Hypothalamus (tissue), 51 donors: ENCODE measurements around the gene ELMOD3.
"Not testable (repeated sequence)": the region's sequence is repeated elsewhere in the genome, so short reads cannot be mapped to it uniquely, and the experiment has no call there.

Experiments
- DNase-seq, 51 donors: peaks; one replicate each; lab custom pipeline; 2025; lab: John Stamatoyannopoulos, UW

ELMOD3 gene

DNA sequence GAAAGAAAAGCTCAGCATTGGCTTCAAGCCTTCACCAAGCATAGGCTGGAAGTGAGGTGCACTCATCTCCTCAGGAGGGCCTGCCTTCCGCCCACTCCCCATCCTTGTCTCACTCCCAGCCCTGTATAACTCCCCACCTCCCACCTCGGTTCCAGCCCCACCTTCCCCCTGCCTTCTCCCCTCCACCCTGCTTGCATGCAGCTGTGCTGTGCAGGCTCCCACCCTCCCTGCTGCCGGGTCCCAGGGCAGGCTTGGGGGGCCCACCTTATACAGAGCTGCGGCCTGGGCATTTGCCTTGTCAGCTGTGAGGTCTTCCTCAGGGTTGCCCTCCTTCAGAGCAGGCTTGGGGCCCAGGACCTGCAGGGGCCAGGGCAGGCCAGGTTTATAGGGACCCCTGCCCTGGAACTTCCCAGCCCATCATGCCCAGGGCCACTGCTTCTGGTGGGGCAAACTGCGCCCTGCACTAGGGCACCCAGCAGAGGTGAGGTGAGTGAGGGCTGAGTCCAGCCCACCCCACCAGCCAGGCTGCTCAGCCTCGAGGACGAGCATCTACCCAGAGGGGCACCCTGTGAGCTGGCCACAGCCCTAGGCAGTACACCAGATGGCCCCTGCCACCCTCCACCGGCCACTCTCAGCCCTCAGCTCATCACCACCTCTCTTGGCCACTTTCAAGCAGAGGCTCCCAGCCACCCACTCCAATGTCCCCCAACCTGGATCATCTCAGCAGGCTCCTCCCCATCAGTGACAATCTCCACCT lies 44.0 kb downstream of the ELMOD3 start:
- DNase-seq = no peak

GRCh38 chr2:85399183-85399455 lies 44.5 kb downstream of the ELMOD3 start:
- no peak for DNase-seq

GRCh38 chr2:85400023-85400422 lies 45.5 kb downstream of the ELMOD3 start:
- DNase-seq = no peak

DNA sequence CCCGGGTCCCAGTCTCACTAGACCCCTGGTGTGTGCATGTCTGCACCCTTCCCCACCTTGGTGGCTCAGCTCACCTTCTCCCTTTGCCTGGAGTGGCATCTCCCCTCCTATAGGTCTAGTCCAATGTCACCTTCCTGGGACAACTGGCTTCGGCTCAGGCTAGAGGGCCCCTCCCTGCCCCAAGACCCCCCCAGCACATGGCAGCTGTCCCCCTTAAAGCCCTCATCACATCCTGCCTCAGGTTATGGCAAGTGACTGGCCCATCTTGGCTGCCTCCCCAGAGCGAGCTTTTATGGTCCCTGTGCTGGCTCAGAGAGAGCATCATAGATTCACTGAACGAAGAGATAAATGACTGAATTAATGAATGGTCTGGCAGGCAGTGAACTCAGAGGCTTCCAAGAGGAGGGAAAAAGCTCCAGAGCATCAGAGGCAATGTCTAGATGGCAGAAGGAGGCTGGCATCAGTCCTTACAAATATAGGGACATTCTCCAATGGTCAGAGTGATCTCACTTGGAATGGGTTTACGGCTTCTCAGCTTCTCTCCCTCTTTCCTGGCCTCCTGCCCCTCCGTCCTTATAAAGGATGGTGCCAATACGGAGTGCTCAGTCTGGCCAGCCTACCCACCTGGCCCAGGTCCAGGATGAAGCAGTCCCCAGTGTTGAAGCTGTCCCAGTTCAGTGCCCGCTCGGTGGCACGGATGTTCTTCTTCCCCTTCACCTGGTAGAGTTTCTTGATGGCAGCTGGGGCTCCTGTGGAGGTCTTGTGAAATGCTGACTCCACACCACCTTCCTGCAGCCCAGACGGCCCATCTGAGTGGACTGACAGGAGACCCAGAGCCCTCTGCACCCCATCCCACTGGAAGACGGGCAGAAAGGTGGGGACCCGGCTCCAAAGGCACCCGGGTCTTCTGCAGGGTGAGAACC lies 46.2 kb downstream of the ELMOD3 start:
- DNase-seq = peak in 8 of 51 donors; percentile 13 to 32 (median 18)

GRCh38 chr2:85401464-85401805 lies 46.9 kb downstream of the ELMOD3 start:
- no peak for DNase-seq

DNA sequence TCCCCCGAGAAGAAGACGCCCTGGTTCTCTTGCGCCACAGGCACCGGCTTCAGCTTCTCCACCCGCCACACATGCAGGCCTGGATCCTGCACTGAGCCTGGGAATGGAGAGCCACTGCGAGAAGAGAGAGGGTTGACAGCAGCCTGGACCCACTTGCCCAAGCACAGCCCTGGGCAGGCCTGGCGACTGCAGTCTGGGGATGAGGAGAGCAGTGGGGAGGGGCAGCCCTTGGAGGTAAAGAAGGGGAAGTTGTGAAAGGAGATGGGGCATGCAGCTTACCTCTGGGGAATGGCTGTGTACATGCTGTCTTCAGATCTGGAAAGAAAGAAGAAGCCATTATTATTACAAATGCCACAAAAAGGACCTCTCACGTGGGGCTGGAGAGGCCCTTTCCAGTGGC lies 47.3 kb downstream of the ELMOD3 start:
- no peak for DNase-seq

DNA sequence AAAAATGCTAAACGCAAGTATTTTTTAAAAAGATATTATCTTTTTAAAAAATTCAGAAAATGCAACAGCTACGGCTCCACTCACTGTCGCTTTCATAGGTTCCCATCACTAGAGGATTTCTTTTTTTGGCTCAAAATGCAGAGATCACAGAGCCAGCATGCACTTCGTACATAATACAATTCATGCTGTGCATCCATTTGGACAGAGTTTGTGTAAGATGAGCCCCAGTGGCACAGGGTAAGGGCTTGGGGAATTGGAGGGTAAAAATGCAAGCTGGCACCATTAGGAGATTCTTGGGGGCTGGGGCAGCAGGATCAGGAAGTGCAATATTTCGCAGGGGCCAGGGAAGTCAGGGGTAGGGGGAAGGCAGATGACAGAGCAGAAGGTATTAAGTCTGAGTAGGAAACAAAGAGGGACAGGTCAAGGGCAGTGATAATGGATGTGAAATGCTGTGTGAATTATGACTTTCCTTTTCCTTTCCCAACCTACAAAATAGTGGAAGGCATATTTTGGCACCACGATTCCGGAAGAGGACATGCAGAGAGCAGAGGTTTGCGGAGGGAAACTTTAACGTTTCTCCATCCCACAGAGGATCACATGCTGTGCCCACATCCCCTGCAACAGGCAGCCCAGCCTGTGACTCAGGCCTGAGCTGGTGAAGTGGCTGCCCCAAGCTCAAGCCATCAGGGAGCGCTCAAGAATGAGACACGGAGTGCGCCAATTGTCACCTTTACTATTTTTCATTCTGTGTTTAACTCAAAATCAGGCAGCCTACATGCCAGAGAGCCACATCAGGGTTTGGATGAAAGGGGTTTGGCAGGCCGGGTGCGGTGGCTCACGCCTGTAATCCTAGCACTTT lies 50.9 kb downstream of the ELMOD3 start:
- DNase-seq = peak in 16 of 51 donors; percentile 3 to 45 (median 20)

DNA sequence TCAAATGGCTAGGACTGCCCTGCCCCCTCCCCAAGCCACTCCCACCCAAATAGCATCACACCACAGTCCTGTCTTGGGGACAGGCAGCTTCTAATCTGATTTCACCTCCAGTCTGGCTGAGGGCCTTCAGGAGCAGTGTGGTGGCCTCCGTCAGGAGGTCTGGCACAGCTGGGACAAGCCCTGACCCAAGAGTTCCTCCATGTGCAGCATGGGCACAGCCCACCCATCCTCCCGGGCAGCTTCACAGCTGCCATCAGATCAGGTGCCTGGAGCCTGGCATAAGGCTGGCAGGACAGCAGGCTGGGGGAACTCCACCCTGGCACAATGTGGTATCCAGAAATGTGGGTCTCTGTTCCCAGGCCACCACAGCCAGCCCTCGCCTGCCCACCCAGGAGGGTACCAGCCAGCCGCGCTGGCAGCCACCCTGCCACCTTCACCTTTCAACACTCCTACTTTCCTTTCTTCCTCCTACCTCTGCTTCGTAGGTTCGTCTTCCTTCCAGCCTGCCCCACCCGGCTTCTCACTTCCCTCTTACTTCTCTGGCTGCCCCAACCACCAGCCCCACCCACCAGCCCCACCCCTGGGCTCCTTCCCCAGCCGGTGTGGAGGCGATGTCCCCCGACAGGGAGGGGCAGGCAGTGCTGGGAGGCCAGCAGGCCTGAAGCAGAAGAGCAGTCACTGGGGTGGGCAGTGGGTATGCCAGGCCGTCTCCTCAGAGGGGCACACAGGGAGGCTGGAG lies 55.4 kb downstream of the ELMOD3 start, which contains the start of gene CAPG:
CAPG (minus strand) TSS at position 522 of the 739 bp plus-strand sequence. CDS start 8,221 bp downstream, outside the sequence.
- DNase-seq = peak in 5 of 51 donors; percentile 15 to 33 (median 28)

DNA sequence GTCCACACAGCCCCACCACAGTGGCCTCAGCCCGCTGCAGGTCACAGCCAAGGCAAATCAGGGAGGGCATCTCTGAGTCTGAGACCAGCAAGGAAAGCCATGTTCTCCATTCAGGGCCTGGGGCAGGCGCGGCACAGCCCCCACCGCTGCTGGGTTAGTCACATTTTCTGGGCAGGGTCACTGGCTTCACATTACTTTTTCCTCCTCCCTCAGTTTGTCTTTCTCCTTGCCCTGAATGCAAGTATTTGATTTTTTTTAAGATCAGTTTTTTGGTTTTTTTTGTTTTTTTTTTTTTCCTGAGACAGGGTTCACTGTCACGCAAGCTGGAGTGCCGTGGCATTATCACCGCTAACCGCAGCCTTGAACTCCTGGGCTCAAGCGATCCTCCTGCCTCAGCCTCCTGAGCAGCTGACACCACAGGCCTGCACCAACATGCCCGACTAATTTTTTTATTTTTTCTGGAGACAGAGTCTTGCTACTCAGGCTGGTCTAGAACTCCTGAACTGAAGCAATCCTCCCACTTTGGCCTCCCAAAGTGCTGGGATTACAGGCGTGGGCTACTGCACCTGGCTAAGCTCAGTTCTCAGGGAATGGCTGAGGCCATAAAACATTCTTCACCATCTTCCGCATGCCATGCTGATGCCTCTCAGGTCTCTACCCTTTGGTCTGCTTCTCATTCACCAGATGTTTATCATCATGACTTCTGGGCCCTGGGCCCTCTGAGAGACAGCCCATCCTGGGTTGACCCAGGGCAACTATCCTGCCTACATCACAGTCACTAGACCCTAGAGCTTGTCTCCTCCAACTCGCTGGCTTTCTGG lies 56.2 kb downstream of the ELMOD3 start:
- no peak for DNase-seq

DNA sequence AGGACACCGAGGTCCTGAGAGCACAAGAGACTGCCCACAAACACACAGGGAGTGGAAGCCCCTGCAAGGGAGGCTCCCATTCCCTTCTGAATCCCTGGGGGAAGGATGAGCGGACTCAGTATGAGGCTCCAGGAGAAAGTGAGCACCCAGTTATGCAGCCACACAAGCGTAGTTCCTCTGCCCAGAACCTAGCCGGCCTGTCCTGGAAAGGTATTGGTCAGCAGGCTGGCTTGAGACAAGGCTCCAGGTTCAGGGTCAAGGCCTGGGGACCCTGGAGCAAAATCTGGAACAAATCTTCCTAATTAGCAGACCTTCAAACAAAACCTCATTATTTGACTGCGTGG lies 56.8 kb downstream of the ELMOD3 start:
- no peak for DNase-seq

GRCh38 chr2:85413592-85414420 lies 59.2 kb downstream of the ELMOD3 start:
- DNase-seq = peak in 7 of 51 donors; percentile 9 to 45 (median 12)

- DNase-seq = not testable (repeated sequence)
Observed at GRCh38 chr2:85414421-85414759, 59.8 kb downstream of the ELMOD3 start.

DNA sequence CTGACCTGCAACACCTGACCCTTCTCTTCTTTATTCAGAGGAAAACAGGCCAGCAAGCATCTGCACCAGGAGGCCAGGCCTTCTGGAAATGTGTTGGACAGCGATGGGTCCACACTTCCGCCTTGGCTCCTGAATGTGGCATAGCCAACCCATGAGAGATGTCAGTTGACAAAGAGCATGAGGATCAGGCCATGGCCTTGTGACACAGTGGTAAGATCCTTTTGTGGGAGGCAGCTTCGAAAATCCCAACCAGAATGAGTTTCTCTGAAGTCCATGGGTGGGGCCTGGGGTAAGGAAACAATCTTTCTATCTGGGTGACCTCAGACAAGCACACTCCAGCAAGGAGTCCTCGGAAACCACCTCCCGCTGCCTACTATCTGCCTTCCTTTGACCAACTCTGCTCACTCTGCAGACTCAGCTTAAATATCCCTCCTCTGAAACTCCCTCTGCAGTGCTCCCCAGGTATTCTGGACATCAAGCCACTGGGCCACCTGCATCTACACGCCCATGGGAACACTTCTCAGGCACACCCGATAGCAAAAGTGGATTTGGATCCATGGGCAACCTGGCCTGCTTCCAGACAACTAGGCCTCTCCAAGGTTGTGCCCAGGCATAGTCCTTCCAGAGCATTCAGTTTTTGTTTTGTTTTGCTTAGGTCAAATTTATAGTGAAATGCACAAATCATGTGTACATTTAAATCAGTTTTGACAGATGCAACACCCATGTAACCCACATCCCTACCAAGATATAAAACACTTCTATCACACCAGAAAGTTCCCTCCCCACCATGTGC lies 60.4 kb downstream of the ELMOD3 start:
- DNase-seq = no peak

- DNase-seq = no peak
Observed at GRCh38 chr2:85415980-85416650, 61.5 kb downstream of the ELMOD3 start.

DNA sequence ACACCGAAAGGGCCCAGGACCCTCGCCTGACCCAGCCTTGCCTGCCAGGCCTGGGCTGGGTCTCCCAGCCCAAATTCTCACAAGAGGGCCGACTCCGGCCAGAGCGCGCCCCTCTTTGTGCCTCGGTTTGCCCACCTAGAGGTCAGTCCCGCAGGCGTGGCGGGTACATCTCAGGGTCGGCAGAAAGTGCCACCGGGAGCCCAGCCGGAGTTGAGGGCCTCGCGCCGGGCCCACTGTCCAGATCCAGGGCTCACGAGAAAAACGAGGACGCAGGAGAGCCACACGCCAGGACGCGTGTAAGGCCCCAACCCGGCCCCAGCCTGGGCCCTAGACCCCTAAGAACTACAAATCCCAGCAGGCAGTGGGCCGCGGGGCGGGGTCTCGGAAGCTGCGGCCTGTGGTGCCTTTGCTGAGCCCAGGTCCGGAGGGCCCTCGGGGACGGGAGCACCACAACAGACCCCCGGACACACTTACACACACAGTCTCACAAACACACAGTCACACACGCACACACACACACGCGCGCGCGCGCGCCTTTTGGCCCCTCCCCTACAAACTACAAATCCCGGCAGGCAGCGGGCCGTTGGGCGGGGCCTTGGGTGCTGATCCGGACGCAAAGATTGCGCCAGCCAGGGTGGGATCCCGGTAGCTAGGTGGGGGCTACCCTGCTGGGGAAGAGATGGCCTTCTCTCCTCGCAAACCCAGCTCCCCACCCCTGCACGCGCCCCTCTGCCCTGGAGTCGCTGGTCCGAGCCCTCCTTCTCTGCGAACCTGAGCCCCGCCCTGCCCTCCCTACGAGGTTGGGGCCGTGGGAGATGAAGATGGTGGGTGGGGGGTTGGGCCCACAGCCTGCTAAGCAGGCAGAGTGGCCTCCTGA lies 63.8 kb downstream of the ELMOD3 start, which contains the start of gene SH2D6:
SH2D6 (plus strand) TSS at position 583 of the 877 bp plus-strand sequence. CDS start 10,752 bp downstream, outside the sequence.
- peak; percentile 47 to 98 (median 86) for DNase-seq
